ENCODE results near the gene SLC6A12.

DNA sequence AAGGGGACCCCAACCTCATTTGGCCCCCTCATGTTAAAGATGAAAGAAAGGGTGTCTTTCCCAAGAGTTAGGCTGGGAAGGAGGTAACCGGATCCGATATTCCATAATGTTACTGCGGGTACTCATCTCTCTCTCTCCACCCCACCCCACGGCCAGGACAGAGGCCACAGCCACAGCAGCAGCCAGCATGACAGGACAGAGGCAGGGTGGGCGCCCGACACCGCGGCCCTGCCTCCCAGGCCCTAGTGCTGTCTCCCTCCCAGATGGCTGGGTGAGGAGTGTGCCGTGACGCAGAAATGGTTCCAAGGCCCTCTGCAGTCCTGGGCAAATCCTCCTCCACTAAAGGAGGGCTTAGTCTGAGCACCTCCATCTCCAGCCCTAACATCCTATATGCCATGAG lies 6.2 kb downstream of the SLC6A12 start:
- TF ChIP-seq, protein P1, sequence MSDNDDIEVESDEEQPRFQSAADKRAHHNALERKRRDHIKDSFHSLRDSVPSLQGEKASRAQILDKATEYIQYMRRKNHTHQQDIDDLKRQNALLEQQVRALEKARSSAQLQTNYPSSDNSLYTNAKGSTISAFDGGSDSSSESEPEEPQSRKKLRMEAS (IDR thresholded peaks at IDR 0.05; ENCODE audit: low read depth), result no peak
- TF ChIP-seq, protein P2, sequence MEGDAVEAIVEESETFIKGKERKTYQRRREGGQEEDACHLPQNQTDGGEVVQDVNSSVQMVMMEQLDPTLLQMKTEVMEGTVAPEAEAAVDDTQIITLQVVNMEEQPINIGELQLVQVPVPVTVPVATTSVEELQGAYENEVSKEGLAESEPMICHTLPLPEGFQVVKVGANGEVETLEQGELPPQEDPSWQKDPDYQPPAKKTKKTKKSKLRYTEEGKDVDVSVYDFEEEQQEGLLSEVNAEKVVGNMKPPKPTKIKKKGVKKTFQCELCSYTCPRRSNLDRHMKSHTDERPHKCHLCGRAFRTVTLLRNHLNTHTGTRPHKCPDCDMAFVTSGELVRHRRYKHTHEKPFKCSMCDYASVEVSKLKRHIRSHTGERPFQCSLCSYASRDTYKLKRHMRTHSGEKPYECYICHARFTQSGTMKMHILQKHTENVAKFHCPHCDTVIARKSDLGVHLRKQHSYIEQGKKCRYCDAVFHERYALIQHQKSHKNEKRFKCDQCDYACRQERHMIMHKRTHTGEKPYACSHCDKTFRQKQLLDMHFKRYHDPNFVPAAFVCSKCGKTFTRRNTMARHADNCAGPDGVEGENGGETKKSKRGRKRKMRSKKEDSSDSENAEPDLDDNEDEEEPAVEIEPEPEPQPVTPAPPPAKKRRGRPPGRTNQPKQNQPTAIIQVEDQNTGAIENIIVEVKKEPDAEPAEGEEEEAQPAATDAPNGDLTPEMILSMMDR (IDR thresholded peaks at IDR 0.05), result no peak
- TF ChIP-seq EZH2phosphoT487 (IDR thresholded peaks at IDR 0.05; ENCODE audit: borderline replicate concordance, low read depth) (no peak), SMC3 (IDR thresholded peaks at IDR 0.05; ENCODE audit: low read depth, low read length) (no peak), ELF1 (IDR thresholded peaks at IDR 0.05) (no peak), CHD2 (IDR thresholded peaks at IDR 0.05; ENCODE audit: low read length, partially characterized antibody) (no peak), POLR2AphosphoS5 (IDR thresholded peaks at IDR 0.05; ENCODE audit: low read depth, low read length) (no peak), YY1 (IDR thresholded peaks at IDR 0.05; ENCODE audit: low read depth) (no peak), FOXM1 (IDR thresholded peaks at IDR 0.05; ENCODE audit: low read depth) (no peak)
- TF ChIP-seq, protein P3, sequence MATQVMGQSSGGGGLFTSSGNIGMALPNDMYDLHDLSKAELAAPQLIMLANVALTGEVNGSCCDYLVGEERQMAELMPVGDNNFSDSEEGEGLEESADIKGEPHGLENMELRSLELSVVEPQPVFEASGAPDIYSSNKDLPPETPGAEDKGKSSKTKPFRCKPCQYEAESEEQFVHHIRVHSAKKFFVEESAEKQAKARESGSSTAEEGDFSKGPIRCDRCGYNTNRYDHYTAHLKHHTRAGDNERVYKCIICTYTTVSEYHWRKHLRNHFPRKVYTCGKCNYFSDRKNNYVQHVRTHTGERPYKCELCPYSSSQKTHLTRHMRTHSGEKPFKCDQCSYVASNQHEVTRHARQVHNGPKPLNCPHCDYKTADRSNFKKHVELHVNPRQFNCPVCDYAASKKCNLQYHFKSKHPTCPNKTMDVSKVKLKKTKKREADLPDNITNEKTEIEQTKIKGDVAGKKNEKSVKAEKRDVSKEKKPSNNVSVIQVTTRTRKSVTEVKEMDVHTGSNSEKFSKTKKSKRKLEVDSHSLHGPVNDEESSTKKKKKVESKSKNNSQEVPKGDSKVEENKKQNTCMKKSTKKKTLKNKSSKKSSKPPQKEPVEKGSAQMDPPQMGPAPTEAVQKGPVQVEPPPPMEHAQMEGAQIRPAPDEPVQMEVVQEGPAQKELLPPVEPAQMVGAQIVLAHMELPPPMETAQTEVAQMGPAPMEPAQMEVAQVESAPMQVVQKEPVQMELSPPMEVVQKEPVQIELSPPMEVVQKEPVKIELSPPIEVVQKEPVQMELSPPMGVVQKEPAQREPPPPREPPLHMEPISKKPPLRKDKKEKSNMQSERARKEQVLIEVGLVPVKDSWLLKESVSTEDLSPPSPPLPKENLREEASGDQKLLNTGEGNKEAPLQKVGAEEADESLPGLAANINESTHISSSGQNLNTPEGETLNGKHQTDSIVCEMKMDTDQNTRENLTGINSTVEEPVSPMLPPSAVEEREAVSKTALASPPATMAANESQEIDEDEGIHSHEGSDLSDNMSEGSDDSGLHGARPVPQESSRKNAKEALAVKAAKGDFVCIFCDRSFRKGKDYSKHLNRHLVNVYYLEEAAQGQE (IDR thresholded peaks at IDR 0.05; ENCODE audit: low read depth, low read length), result no peak
- TF ChIP-seq, protein P4, sequence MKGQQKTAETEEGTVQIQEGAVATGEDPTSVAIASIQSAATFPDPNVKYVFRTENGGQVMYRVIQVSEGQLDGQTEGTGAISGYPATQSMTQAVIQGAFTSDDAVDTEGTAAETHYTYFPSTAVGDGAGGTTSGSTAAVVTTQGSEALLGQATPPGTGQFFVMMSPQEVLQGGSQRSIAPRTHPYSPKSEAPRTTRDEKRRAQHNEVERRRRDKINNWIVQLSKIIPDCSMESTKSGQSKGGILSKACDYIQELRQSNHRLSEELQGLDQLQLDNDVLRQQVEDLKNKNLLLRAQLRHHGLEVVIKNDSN (IDR thresholded peaks at IDR 0.05; ENCODE audit: borderline replicate concordance, low read depth), result no peak
- TF ChIP-seq, protein P5, sequence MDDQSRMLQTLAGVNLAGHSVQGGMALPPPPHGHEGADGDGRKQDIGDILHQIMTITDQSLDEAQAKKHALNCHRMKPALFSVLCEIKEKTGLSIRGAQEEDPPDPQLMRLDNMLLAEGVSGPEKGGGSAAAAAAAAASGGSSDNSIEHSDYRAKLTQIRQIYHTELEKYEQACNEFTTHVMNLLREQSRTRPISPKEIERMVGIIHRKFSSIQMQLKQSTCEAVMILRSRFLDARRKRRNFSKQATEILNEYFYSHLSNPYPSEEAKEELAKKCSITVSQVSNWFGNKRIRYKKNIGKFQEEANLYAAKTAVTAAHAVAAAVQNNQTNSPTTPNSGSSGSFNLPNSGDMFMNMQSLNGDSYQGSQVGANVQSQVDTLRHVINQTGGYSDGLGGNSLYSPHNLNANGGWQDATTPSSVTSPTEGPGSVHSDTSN (IDR thresholded peaks at IDR 0.05), result no peak
